ENCODE results near the gene GPR137B. TPM values are rescaled to one million over a fixed set of nuclear protein-coding genes. Genes with fewer than 3 reads are reported as not detected.

The GPR137B gene
- total and polyA plus RNA-seq, 2 experiments from 2014 or later = 4.5 to 11.1 TPM

DNA sequence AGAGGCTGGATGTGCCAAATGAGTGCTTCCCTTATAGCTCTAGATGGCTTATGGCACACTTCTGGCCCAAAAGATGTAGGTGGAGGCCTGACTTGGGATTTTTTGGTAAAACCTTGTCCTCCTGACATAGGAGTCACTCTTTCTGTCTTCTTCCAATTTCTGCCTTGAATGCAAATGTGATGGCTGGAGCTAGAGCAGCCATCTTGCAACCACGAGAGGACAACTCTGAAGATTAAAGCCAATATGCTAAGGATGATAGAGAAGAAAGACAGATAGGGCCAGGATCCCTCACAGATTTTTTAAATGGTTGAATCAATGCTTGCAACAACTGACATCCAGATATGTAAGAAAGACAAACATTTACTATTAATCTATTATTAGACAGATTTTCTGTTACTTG, 8.5 kb upstream of the GPR137B start (continued):
- TF ChIP-seq, protein P1, sequence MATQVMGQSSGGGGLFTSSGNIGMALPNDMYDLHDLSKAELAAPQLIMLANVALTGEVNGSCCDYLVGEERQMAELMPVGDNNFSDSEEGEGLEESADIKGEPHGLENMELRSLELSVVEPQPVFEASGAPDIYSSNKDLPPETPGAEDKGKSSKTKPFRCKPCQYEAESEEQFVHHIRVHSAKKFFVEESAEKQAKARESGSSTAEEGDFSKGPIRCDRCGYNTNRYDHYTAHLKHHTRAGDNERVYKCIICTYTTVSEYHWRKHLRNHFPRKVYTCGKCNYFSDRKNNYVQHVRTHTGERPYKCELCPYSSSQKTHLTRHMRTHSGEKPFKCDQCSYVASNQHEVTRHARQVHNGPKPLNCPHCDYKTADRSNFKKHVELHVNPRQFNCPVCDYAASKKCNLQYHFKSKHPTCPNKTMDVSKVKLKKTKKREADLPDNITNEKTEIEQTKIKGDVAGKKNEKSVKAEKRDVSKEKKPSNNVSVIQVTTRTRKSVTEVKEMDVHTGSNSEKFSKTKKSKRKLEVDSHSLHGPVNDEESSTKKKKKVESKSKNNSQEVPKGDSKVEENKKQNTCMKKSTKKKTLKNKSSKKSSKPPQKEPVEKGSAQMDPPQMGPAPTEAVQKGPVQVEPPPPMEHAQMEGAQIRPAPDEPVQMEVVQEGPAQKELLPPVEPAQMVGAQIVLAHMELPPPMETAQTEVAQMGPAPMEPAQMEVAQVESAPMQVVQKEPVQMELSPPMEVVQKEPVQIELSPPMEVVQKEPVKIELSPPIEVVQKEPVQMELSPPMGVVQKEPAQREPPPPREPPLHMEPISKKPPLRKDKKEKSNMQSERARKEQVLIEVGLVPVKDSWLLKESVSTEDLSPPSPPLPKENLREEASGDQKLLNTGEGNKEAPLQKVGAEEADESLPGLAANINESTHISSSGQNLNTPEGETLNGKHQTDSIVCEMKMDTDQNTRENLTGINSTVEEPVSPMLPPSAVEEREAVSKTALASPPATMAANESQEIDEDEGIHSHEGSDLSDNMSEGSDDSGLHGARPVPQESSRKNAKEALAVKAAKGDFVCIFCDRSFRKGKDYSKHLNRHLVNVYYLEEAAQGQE (IDR thresholded peaks at IDR 0.05; ENCODE audit: unreplicated experiment) = no peak
- TF ChIP-seq STAT1 (IDR thresholded peaks at IDR 0.05; ENCODE audit: unreplicated experiment) (no peak), NANOG (IDR thresholded peaks at IDR 0.05; ENCODE audit: borderline replicate concordance) (no peak), EZH2phosphoT487 (IDR thresholded peaks at IDR 0.05; ENCODE audit: unreplicated experiment) (no peak), POLR2AphosphoS5 (IDR thresholded peaks at IDR 0.05; ENCODE audit: low read depth) (no peak)

DNA sequence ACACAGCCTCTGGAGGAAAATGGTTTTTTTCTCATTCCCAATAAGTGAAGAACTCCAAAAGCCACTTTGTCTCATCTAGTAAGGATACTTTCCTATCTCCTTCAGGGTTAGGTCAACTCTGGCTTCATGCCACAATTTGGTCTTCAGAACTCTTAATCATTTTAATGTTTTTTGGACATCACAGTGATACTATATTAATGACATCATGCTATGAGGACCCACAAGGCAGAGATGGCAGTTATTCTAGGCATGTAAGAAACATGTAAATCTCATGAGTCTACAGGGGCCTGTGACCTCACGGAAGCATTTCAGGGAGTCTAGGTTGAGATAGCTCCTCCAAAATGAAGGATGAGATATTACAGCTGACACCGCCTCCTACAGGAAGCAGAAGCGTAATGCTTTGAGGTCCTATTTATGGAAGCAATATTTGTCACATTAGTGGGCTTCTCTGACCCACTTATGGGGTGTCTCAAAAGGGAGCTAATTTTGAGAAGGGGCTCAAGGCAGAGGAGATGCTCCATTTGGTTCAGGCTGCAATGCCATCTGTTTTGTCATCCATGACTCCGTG, 5.0 kb upstream of the GPR137B start:
- peaks cover 41% of the 10 kb centered on the region for H3K27me3 ChIP-seq (ENCODE audit: insufficient read depth)
- DNase-seq (ENCODE audit: low spot score) = peak; percentile 56

More for the DNA sequence above, 5.0 kb upstream of the GPR137B start:
- Histone ChIP-seq H4K20me1 (replicated peaks; ENCODE audit: insufficient read depth) (no peaks in the 10 kb centered on the region), H2AFZ (no peak overlapping the region), H3K4me1 (ENCODE audit: insufficient read depth) (peaks cover 6% of the 10 kb centered on the region; the same call in 1 of the 2 replicates), H3F3A (replicated peaks; ENCODE audit: low read depth) (no peaks in the 10 kb centered on the region), H3K9me2 (ENCODE audit: insufficient read depth) (no peaks in the 10 kb centered on the region), H3K36me3 (ENCODE audit: insufficient read depth) (no peaks in the 10 kb centered on the region), H3K27ac (ENCODE audit: low read depth) (no peak overlapping the region), H3K4me2 (no peak overlapping the region), H3K79me2 (replicated peaks; ENCODE audit: insufficient read depth) (no peaks in the 10 kb centered on the region), H3K4me3 (no peak overlapping the region)
- Mint-ChIP-seq H3K36me3 (ENCODE audit: low read depth) (no peaks in the 10 kb centered on the region), H3K27ac (no peak overlapping the region), H3K9me3 (no peaks in the 10 kb centered on the region), H3K4me3 (no peak overlapping the region), H3K4me1 (peaks cover 9% of the 10 kb centered on the region), H3K27me3 (ENCODE audit: insufficient read depth, low read depth, poor library complexity) (peaks cover 37% of the 10 kb centered on the region)
- no peak for ATAC-seq
- TF ChIP-seq NANOG (IDR thresholded peaks at IDR 0.05; ENCODE audit: borderline replicate concordance) (no peak), EZH2phosphoT487 (IDR thresholded peaks at IDR 0.05; ENCODE audit: unreplicated experiment) (no peak)
- TF ChIP-seq, protein P2, sequence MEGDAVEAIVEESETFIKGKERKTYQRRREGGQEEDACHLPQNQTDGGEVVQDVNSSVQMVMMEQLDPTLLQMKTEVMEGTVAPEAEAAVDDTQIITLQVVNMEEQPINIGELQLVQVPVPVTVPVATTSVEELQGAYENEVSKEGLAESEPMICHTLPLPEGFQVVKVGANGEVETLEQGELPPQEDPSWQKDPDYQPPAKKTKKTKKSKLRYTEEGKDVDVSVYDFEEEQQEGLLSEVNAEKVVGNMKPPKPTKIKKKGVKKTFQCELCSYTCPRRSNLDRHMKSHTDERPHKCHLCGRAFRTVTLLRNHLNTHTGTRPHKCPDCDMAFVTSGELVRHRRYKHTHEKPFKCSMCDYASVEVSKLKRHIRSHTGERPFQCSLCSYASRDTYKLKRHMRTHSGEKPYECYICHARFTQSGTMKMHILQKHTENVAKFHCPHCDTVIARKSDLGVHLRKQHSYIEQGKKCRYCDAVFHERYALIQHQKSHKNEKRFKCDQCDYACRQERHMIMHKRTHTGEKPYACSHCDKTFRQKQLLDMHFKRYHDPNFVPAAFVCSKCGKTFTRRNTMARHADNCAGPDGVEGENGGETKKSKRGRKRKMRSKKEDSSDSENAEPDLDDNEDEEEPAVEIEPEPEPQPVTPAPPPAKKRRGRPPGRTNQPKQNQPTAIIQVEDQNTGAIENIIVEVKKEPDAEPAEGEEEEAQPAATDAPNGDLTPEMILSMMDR (conservative IDR thresholded peaks at IDR 0.05; ENCODE audit: low read depth in 2 of 2) = peak; percentile 65 to 72
